Tibial artery (tissue), 4 donors: Measurements from ENCODE around the gene HOXB2.
A peak's percentile ranks its signal among the peaks of the same experiment; 100 is the strongest.

Source experiments
- DNase-seq, 2 donors: peaks; one replicate each; pipeline ENCODE4 v3.0.0-alpha.2; 2019
- H3K27ac ChIP-seq, 2 donors: fragments of 200-600 bp; sonication (generic) in 1 of 2; 1 replicate in 1 of 2; 2 replicates in 1 of 2; pipeline ENCODE4 v1.5.1; 2018 to 2019; ENCODE audit warnings: mild to moderate bottlenecking in 1 of 2
- H3K27me3 ChIP-seq, 2 donors: fragments of 200-600 bp; sonication (generic) in 1 of 2; one replicate each; pipeline versions ENCODE4 v1.5.1 to v1.6.0; 2016 to 2019
- H3K36me3 ChIP-seq, 3 donors: fragments of 200-600 bp; sonication (generic) in 2 of 3; one replicate each; pipeline ENCODE4 v1.5.1; 2016 to 2019; ENCODE audit warnings: mild to moderate bottlenecking in 2 of 3
- H3K4me1 ChIP-seq, 4 donors: fragments of 200-600 bp; sonication (generic) in 2 of 4; 1 replicate in 3 of 4; 2 replicates in 1 of 4; pipeline ENCODE4 v1.5.1; 2016 to 2019
- H3K4me3 ChIP-seq, 2 donors: fragments of 200-600 bp; sonication (generic) in 1 of 2; 1 replicate in 1 of 2; 2 replicates in 1 of 2; pipeline ENCODE4 v1.5.1; 2018 to 2019; ENCODE audit warnings: mild to moderate bottlenecking in 2 of 2
- H3K9me3 ChIP-seq, 3 donors: fragments of 200-600 bp; sonication (generic) in 1 of 3; one replicate each; pipeline ENCODE4 v1.5.1; 2016 to 2019
- intact Hi-C: fragments of 100-400 bp; cut with DNase I; formaldehyde crosslinking; loops from one replicate; pipeline ENCODE4 v1.15.0; 2023; ENCODE audit warnings: low total_unique reads
- TF ChIP-seq, protein P1 (sequence below), 2 experiments: fragments of 200-600 bp in 1 of 2; fragments of 450-650 bp in 1 of 2; IDR thresholded peaks; one replicate each; pipeline ENCODE4 v1.5.1; 2017 to 2019; ENCODE audit warnings: antibody characterized with exemption in 2 of 2, mild to moderate bottlenecking in 1 of 2, moderate library complexity in 1 of 2

HOXB2 gene

DNA sequence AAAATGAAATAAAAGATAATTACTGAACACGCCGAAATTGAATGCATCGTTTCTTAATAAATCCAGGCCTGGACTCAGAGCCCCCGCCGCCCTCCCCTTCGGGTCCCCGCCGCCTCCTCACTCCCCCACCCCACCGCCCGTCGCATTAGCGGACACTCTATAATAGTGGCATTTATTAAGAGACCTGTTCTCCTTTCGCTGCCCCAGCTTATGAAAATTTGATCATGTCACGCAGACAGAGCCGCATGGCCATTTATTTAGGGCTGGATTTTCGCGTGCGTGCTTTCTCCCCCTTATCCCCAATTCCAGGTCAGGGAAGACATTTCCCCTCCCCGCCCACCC lies 6.3 kb upstream of the HOXB2 start:
- no peak overlapping the region for H3K27ac ChIP-seq
- no peaks in the 10 kb centered on the region for H3K36me3 ChIP-seq
- DNase-seq = no peak
- peaks cover 0 to 47% (median 16%) of the 10 kb centered on the region in 4 donors for H3K4me1 ChIP-seq
- no peak overlapping the region for H3K4me3 ChIP-seq
- no peaks in the 10 kb centered on the region for H3K9me3 ChIP-seq
- TF ChIP-seq, protein P1, sequence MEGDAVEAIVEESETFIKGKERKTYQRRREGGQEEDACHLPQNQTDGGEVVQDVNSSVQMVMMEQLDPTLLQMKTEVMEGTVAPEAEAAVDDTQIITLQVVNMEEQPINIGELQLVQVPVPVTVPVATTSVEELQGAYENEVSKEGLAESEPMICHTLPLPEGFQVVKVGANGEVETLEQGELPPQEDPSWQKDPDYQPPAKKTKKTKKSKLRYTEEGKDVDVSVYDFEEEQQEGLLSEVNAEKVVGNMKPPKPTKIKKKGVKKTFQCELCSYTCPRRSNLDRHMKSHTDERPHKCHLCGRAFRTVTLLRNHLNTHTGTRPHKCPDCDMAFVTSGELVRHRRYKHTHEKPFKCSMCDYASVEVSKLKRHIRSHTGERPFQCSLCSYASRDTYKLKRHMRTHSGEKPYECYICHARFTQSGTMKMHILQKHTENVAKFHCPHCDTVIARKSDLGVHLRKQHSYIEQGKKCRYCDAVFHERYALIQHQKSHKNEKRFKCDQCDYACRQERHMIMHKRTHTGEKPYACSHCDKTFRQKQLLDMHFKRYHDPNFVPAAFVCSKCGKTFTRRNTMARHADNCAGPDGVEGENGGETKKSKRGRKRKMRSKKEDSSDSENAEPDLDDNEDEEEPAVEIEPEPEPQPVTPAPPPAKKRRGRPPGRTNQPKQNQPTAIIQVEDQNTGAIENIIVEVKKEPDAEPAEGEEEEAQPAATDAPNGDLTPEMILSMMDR (IDR thresholded peaks at IDR 0.05) = no peak
- H3K27me3 ChIP-seq = no peaks in the 10 kb centered on the region
- intact Hi-C loops = no loop called here

DNA sequence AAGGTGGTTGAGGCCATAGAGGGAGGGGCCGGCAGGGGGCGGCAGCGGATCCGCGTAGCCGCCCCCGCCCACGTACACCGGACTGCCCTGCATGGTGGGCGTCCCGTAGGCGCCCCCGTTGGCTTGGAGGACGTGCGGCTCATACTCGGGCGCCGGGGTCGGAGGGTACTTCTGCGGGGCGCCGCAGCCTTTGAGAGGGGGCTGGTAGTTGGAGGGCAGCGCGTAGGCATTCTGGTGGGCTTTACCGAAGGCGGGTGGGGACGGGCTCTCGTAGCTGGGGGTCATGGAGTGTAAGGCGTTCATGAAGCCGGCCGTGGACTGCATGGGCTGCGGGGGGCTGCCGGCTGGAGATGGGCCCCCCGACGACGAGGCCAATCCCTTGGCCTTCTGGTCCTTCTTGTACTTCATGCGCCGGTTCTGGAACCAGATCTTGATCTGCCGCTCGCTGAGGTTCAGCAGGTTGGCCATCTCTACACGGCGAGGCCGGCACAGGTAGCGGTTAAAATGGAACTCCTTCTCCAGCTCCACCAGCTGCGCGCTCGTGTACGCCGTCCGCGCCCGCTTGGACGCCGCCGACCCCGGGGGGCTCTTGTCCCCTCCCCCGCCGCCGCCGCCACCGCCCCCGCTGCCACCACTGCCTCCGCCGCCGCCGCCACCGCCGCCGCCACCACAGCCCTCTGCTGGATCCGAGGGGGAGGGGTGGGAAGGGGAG lies 5.7 kb upstream of the HOXB2 start:
- no peak overlapping the region for H3K4me3 ChIP-seq
- intact Hi-C loops = no loop called here

GRCh38 chr17:48549914-48550501 lies 5.1 kb upstream of the HOXB2 start:
- intact Hi-C loops = no loop called here
- no peaks in the 10 kb centered on the region for H3K27me3 ChIP-seq
- TF ChIP-seq, protein P1 (IDR thresholded peaks at IDR 0.05) = no peak
- H3K9me3 ChIP-seq = no peaks in the 10 kb centered on the region
- no peak overlapping the region for H3K27ac ChIP-seq
- no peak for DNase-seq
- no peak overlapping the region for H3K4me3 ChIP-seq
- no peaks in the 10 kb centered on the region for H3K36me3 ChIP-seq
- peaks cover 0 to 48% (median 20%) of the 10 kb centered on the region in 4 donors for H3K4me1 ChIP-seq

More for the DNA sequence above, 5.7 kb upstream of the HOXB2 start:
- Histone ChIP-seq H3K27ac (no peak overlapping the region), H3K27me3 (no peaks in the 10 kb centered on the region), H3K9me3 (no peaks in the 10 kb centered on the region), H3K4me1 (peaks cover 0 to 47% (median 18%) of the 10 kb centered on the region in 4 donors), H3K36me3 (no peaks in the 10 kb centered on the region)
- TF ChIP-seq, protein P1 (IDR thresholded peaks at IDR 0.05) = no peak
- DNase-seq = no peak

- TF ChIP-seq, protein P1 (IDR thresholded peaks at IDR 0.05) = no peak
- no peak overlapping the region for H3K27ac ChIP-seq
- H3K9me3 ChIP-seq = no peaks in the 10 kb centered on the region
- H3K27me3 ChIP-seq = no peaks in the 10 kb centered on the region
- intact Hi-C loops = no loop called here
- no peaks in the 10 kb centered on the region for H3K36me3 ChIP-seq
- no peak overlapping the region for H3K4me3 ChIP-seq
- DNase-seq = no peak
- H3K4me1 ChIP-seq = peaks cover 0 to 41% (median 25%) of the 10 kb centered on the region in 4 donors
These were observed 4.3 kb upstream of the HOXB2 start for GRCh38 chr17:48549281-48549630.

GRCh38 chr17:48548523-48549280 lies 3.8 kb upstream of the HOXB2 start:
- Histone ChIP-seq H3K27ac (peak overlapping the region in 1 of 2 donors; percentile 95), H3K4me3 (peak overlapping the region in 1 of 2 donors; percentile 49), H3K9me3 (no peaks in the 10 kb centered on the region), H3K36me3 (no peaks in the 10 kb centered on the region), H3K27me3 (no peaks in the 10 kb centered on the region), H3K4me1 (peaks cover 0 to 37% (median 26%) of the 10 kb centered on the region in 4 donors)
- TF ChIP-seq, protein P1 (IDR thresholded peaks at IDR 0.05) = no peak
- DNase-seq = no peak
- intact Hi-C loops = no loop called here
